ENCODE results near the gene FANCI. TPM values are rescaled to one million over a fixed set of nuclear protein-coding genes. Genes with fewer than 3 reads are reported as not detected.

FANCI gene
- total and polyA plus RNA-seq, 7 donors: 2.0 to 16.0 (median 2.8) TPM

DNA sequence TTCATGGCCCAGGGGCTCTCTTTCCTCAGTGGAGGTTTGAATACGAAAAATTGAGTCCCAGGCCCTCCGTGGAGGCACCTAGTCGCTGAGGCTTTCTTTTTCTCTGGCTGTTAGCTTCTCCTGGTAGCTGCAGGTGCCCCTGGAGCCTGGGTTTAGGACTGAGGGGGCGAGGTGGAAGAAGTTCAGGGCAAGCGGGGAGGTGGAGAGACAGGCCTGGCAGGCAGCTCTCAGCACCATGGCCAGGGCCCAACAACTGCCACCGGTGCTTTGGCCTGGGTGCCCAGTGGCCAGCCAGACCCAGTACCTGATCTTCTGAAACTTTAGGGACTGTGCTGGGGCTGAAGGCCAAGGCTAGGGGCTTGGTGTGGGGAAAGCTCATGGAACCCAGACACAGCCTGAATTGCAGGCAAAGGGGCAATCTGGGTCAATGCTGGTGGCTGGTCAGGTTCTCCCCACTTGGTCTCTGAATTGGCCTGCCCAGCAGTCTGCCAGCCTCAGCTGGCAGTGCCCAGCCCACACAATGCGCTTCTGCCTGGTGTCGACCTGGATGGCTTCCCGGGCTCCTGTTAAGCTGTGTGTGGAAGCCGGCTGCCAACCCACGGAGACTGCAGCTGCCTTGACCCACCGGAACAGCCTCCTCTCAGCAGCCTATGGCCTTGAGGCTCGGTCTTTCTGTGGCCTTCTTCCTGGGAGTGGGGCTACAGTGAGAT is 121.1 kb downstream of the FANCI start:
- Histone ChIP-seq H3K27ac (no peak overlapping the region), H3K4me3 (no peak overlapping the region), H3K27me3 (peaks cover 86 to 100% (median 100%) of the 10 kb centered on the region in 3 donors), H3K9me3 (no peaks in the 10 kb centered on the region), H3K4me1 (peaks cover 0 to 32% (median 19%) of the 10 kb centered on the region in 4 donors), H3K36me3 (no peaks in the 10 kb centered on the region)
- intact Hi-C loops (cut with DNase I): no loop called here
- 28 to 33% methylated on average over 13 of the region's 13 CpGs for WGBS, 2 donors
- TF ChIP-seq EP300 (IDR thresholded peaks at IDR 0.05) (no peak), POLR2AphosphoS5 (IDR thresholded peaks at IDR 0.05) (no peak), POLR2A (IDR thresholded peaks at IDR 0.05) (no peak)
- TF ChIP-seq, protein P1, sequence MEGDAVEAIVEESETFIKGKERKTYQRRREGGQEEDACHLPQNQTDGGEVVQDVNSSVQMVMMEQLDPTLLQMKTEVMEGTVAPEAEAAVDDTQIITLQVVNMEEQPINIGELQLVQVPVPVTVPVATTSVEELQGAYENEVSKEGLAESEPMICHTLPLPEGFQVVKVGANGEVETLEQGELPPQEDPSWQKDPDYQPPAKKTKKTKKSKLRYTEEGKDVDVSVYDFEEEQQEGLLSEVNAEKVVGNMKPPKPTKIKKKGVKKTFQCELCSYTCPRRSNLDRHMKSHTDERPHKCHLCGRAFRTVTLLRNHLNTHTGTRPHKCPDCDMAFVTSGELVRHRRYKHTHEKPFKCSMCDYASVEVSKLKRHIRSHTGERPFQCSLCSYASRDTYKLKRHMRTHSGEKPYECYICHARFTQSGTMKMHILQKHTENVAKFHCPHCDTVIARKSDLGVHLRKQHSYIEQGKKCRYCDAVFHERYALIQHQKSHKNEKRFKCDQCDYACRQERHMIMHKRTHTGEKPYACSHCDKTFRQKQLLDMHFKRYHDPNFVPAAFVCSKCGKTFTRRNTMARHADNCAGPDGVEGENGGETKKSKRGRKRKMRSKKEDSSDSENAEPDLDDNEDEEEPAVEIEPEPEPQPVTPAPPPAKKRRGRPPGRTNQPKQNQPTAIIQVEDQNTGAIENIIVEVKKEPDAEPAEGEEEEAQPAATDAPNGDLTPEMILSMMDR (IDR thresholded peaks at IDR 0.05): no peak
- DNase-seq: no peak

DNA sequence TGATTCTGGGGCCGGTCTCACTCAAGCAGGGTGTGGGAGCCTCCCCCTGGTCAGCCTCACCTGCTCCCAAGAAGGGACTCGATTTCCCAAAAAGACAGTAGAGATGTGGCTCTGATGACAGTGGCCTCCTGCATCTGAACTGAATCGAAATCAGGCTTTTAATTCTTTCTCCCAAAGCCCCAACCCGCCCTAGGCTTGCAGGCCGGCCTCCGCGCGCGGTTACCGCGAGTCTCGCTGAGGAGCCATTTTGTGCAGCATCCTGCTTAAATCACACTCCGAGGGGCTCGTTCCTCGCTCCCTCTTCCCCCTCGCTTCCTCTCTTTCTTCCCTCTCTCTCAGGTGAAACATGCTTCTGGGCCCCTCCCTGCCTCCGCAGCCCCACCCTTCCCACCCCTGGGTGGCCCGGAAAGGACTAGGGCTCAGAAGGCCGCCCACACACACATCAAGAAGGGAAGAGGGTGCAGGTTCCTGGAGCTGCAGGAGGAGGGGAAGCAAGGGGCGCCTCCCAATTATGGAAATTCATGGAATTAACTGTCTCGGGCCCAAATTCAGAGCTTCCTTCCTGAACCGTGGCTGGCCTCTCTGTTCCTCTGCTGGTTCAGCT is 121.8 kb downstream of the FANCI start:
- DNase-seq: no peak
- Histone ChIP-seq H3K27ac (no peak overlapping the region), H3K9me3 (no peaks in the 10 kb centered on the region), H3K36me3 (no peaks in the 10 kb centered on the region), H3K27me3 (peaks cover 85 to 100% (median 100%) of the 10 kb centered on the region in 3 donors), H3K4me1 (peaks cover 0 to 32% (median 20%) of the 10 kb centered on the region in 4 donors), H3K4me3 (no peak overlapping the region)
- TF ChIP-seq POLR2AphosphoS5 (IDR thresholded peaks at IDR 0.05) (no peak), POLR2A (IDR thresholded peaks at IDR 0.05) (no peak), EP300 (IDR thresholded peaks at IDR 0.05) (no peak)
- TF ChIP-seq, protein P1 (IDR thresholded peaks at IDR 0.05): no peak
- 20 to 34% methylated on average over 22 of the region's 22 CpGs for WGBS, 2 donors
- intact Hi-C loops (cut with DNase I): no loop called here

Small RNAs within 50 kb of the gene (small RNA-seq; reads per million reads assigned to genes)
- gene MIR6766: 0 reads per million in 3 donors

Other genes with a start within 250 kb of the FANCI start
- gene ABHD2, start 155.5 kb upstream of the FANCI start, total RNA-seq: 10 to 100 TPM; 32.9 to 81.5 (median 49.0) TPM
- 10 to 100 TPM in 1 of 3 donors, 1 to 10 TPM in 2; 1.8 to 27.7 (median 4.2) TPM for gene ABHD2, start 155.5 kb upstream of the FANCI start, polyA plus RNA-seq
- gene RLBP1, start 22.4 kb upstream of the FANCI start, total RNA-seq: 1 to 10 TPM in 2 of 4 donors, under 1 TPM in 1, not detected in 1; 0.27 to 6.6 (median 1.8) TPM
- gene RLBP1, start 22.4 kb upstream of the FANCI start, polyA plus RNA-seq: under 1 TPM in 1 of 3 donors, not detected in 2; 0.50 TPM
- 10 to 100 TPM; 37.7 to 43.4 (median 39.8) TPM for gene POLG, start 90.8 kb downstream of the FANCI start, total RNA-seq
- gene POLG, start 90.8 kb downstream of the FANCI start, polyA plus RNA-seq: 10 to 100 TPM; 25.2 to 43.2 (median 28.0) TPM

All from sigmoid colon (tissue), 7 donors.